NOMO-1 treated with dmso at 0.1 percent for 144 hours (cell line): ENCODE data around the gene IFIT1B.
"Not testable (repeated sequence)": the region's sequence is repeated elsewhere in the genome, so short reads cannot be mapped to it uniquely, and the experiment has no call there.

Source experiments
- DNase-seq: peaks from one replicate; lab custom pipeline; 2025; ENCODE audit not compliant: unreplicated experiment; lab: John Stamatoyannopoulos, UW

Gene IFIT1B

DNA sequence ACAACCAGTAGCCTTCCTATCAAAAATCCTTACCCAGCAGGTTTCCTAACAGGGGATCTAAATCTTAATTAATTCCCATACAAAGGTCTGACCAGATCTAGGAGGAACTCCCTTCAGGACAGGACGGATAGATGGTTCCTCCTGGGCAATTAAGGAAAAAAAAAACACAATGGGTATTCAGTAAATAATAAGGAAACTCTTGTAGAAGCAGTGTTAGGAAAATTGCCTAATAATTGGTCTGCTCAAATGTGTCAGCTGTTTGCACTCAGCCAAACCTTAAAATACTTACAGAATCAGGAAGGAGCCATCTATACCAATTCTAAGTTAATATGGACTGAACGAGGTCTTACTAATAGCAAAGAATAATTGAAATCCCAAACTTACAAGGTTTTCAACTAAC, 33.3 kb downstream of the IFIT1B start:
- not testable (repeated sequence) for DNase-seq

- not testable (repeated sequence) for DNase-seq
These were observed 34.4 kb downstream of the IFIT1B start for GRCh38 chr10:89412276-89412675.

DNA sequence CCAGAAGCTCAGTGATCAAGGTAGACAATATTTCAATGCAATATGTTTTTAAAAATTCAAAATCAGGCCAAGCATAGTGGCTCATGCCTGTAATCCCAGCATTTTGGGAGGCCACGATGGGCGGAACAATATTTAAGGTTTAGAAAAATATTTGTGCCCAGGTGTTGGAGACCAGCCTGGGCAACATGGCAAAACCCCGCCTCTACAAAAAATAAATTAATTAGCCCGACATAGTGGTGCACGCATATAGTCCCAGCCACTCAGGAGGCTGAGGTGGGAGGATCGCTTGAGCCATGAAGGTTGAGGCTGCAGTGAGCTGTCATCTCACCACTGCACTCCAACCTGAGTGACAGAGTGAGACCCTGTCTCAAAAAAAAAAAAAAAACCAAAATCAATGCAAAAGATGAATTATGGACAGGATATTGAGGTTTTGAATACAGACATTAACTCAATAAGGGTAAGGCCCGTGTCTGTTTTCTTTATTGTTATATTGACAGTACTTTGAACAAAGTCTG, 35.6 kb downstream of the IFIT1B start:
- DNase-seq: no peak

GRCh38 chr10:89414146-89414878, 36.5 kb downstream of the IFIT1B start, which contains the start of gene IFIT5:
Gene IFIT5 (plus strand): TSS chr10:89414568. CDS start chr10:89414799, 231 bp downstream.
- peak; percentile 76 for DNase-seq

- DNase-seq: no peak
These were observed 37.3 kb downstream of the IFIT1B start for GRCh38 chr10:89414879-89415821.

DNA sequence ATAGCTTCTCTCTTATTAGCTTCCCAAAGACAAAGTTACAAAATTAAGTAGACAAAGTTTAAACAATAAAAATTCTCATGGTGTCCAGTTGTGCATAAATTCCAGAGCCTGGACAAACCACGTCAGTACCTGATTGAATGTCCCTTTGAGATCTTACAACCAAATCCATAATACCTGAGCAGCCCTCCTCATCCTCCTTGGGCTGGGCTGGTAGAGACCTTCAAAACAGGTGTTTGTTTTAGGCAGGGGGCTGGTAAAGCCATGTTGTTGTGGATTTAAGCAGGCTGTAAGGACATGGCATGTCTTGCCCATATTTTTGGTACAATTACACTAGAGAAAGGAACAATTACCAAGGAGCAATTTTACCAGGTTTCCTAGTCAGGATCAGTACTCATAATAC, 38.6 kb downstream of the IFIT1B start:
- DNase-seq: no peak

GRCh38 chr10:89419548-89419947, 41.7 kb downstream of the IFIT1B start:
- DNase-seq: no peak

GRCh38 chr10:89421018-89421476, 43.2 kb downstream of the IFIT1B start:
- no peak for DNase-seq

GRCh38 chr10:89425000-89425399, 47.1 kb downstream of the IFIT1B start:
- no peak for DNase-seq

- DNase-seq: peak; percentile 4
These were observed 48.5 kb downstream of the IFIT1B start for GRCh38 chr10:89426230-89426868.

DNA sequence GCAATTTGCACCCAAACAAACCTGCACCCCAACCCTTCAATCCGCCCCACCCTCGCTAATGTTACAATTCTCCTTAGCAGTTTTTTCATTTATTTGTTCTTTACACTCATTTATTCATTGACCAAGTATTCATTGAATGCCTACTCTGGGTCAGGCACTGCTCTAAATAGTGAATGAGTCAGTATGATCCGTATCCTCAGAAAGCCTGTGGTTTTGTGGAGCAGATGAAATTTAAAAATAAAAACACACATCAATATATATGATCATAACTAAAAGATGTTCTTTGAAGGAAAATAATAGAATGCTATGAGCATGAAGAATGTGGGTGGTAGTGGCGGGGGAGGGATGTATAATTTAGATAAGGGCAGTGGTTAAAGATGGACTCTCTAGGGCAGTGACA, 49.8 kb downstream of the IFIT1B start:
- no peak for DNase-seq

DNA sequence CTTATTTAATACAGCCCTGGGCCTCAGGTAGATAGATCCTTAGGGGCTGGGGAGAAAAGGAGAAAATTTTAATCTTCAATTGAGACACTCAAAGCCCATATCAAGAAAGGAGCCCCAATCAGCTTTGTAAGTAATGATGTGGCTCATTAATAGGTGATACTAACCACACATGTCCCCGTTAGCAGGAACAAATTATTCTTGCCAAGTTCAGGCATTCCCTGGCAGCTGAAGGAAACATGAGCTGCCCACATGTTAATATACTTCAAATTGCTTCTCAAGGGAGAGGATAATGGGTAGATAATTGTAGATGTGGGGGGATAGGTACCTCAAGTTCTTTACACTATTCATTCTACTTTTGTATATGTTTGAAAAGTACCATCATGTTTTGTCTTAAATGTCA, 51.0 kb downstream of the IFIT1B start:
- DNase-seq: no peak

- DNase-seq: no peak
These were observed 54.1 kb downstream of the IFIT1B start for GRCh38 chr10:89431977-89432376.
